BE2C (cell line): ENCODE measurements around the gene TRPV2.
"Not testable (repeated sequence)": the region's sequence is repeated elsewhere in the genome, so short reads cannot be mapped to it uniquely, and the experiment has no call there.

Experiments
- DNase-seq: peaks from one replicate; pipeline ENCODE4 v3.0.0-alpha.2; 2020
- H3K27me3 ChIP-seq: fragments of 250-450 bp; sonication (Bioruptor Pico); 2 replicates; pipeline ENCODE4 v1.5.1; 2020; ENCODE audit warnings: mild to moderate bottlenecking
- H3K36me3 ChIP-seq: fragments of 250-450 bp; sonication (Bioruptor Pico); 2 replicates; pipeline ENCODE4 v1.5.1; 2020; ENCODE audit warnings: mild to moderate bottlenecking
- H3K4me1 ChIP-seq: fragments of 250-450 bp; sonication (Bioruptor Pico); 2 replicates; pipeline ENCODE4 v1.5.1; 2020
- H3K4me3 ChIP-seq: 2 replicates; pipeline ENCODE4 v1.5.1; 2011; ENCODE audit warnings: low read depth, low read length
- H3K9me3 ChIP-seq: fragments of 250-450 bp; sonication (Bioruptor Pico); 2 replicates; pipeline ENCODE4 v1.5.1; 2020
- TF ChIP-seq, protein P1 (sequence below): IDR thresholded peaks from 2 replicates; pipeline ENCODE4 v1.5.1; 2012; ENCODE audit warnings: mild to moderate bottlenecking, low read depth, low read length

TRPV2 gene

DNA sequence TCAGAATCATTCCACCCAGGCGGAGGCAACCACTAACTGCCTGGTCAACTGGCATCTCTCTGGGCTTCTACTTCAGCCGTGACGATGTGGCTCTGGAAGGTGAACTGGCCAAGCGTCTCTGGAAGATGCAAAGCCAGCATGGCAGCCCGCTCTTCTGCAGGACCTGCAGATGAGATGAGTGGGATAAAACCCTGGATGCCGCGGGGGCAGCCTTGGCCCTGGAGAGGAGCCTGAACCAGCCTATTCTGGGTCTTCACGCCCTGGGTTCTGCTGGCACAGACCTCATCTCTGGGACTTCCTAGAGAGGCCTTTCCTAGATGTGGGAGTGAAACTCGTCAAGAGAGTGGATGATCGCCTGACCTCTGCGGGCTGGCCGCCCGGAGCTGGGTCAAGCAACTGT lies 23.9 kb upstream of the TRPV2 start:
- Histone ChIP-seq H3K27me3 (no peaks in the 10 kb centered on the region), H3K36me3 (no peaks in the 10 kb centered on the region), H3K4me3 (no peak overlapping the region), H3K4me1 (no peaks in the 10 kb centered on the region), H3K9me3 (no peaks in the 10 kb centered on the region)
- DNase-seq = no peak
- TF ChIP-seq, protein P1, sequence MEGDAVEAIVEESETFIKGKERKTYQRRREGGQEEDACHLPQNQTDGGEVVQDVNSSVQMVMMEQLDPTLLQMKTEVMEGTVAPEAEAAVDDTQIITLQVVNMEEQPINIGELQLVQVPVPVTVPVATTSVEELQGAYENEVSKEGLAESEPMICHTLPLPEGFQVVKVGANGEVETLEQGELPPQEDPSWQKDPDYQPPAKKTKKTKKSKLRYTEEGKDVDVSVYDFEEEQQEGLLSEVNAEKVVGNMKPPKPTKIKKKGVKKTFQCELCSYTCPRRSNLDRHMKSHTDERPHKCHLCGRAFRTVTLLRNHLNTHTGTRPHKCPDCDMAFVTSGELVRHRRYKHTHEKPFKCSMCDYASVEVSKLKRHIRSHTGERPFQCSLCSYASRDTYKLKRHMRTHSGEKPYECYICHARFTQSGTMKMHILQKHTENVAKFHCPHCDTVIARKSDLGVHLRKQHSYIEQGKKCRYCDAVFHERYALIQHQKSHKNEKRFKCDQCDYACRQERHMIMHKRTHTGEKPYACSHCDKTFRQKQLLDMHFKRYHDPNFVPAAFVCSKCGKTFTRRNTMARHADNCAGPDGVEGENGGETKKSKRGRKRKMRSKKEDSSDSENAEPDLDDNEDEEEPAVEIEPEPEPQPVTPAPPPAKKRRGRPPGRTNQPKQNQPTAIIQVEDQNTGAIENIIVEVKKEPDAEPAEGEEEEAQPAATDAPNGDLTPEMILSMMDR = no peak

GRCh38 chr17:16392491-16392890 lies 22.9 kb upstream of the TRPV2 start:
- H3K9me3 ChIP-seq, H3K4me3 ChIP-seq, H3K27me3 ChIP-seq, H3K36me3 ChIP-seq, DNase-seq, H3K4me1 ChIP-seq: not testable (repeated sequence)

DNA sequence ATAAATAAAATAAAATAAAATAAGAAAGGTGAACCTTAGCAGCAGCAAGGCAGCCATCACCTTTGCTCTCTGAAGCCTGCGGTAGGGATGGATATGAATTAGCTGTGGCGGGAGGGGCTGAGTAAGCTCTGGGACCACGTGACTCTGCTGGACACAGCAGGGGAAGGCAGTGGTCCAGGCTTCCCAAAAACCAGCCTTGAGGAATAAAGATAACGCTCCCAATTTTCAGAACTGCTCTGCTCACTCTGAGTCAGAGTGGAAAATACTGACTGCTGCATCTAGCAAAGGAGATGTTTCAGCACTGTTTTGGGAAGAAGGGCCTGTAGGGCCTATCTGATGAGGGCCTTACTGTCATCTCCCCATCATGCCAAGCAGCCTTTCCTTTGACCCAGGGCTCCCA lies 19.5 kb upstream of the TRPV2 start:
- not testable (repeated sequence) for H3K27me3 ChIP-seq, H3K4me1 ChIP-seq, H3K36me3 ChIP-seq, DNase-seq, H3K9me3 ChIP-seq, H3K4me3 ChIP-seq

- H3K9me3 ChIP-seq, H3K4me1 ChIP-seq, H3K27me3 ChIP-seq, DNase-seq, H3K36me3 ChIP-seq, H3K4me3 ChIP-seq: not testable (repeated sequence)
Measured at GRCh38 chr17:16396693-16397092, 18.7 kb upstream of the TRPV2 start.

GRCh38 chr17:16398270-16399267 lies 16.8 kb upstream of the TRPV2 start:
- TF ChIP-seq, protein P1 = no peak
- Histone ChIP-seq H3K9me3 (no peaks in the 10 kb centered on the region), H3K27me3 (no peaks in the 10 kb centered on the region), H3K4me1 (peaks cover 3% of the 10 kb centered on the region; the same call in 1 of the 2 replicates), H3K4me3 (no peak overlapping the region), H3K36me3 (no peaks in the 10 kb centered on the region)
- peak; percentile 40 for DNase-seq

DNA sequence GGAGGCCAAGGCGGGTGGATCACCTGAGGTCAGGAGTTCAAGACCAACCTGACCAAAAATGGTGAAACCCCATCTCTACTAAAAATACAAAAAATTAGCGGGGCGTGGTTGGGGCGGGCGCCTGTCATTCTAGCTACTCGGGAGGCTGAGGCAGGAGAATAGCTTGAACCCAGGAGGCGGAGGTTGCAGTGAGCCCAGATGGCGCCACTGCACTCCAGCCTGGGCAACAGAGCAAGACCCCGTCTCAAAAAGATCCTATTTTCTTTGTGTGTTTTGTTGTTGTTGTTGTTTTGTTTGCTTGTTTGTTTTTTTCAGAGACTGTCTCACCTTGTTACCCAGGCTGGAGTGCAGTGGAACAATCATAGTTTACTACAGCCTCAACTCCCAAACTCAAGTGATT lies 11.5 kb upstream of the TRPV2 start:
- H3K36me3 ChIP-seq, H3K9me3 ChIP-seq, H3K4me1 ChIP-seq, H3K27me3 ChIP-seq, DNase-seq, H3K4me3 ChIP-seq: not testable (repeated sequence)

DNA sequence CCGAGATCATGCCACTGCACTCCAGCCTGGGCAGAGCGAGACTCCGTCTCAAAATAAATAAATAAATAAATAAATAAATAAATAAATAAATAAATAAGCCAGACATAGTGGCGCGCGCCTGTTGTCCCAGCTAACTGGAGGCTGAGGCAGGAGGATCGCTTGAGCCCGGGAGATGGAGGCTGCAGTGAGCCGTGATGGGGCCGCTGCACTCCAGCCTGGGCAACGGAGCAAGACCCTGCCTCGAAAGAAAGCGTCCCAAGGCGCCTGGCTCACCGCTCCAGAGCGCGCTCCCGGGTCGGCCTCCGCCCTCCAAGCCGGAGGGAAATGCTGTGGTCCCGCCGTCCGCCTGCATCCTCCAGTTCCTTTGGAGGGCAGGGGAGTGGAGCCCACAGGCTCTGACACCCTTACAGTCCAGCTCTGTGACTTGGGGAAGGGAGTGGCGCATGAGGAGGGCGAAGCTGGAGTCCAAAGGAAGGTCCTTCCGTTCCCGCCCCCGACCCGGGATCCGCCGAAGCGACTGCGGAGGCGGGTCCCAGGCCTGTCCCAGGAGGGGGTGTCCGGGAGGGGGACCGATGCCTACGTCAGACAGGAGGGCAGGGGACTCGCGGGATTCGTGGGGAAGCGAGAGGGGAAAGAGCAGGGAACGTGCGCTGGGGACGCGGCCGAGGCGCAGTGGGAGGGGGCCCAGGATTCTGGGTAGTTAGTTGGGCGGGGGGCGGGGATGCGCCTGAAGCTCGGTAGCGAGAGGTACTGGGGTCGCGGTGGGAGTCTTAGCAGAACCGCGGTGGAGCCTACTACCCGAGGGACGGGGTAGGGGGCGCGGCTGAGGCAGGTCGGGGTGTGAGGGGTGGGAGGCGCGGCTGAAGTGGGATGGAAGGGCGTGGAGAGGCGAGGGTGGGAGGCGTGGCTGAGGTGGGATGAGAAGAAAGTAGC lies 8.4 kb upstream of the TRPV2 start:
- peak; percentile 57 for DNase-seq
- Histone ChIP-seq H3K4me1 (peaks cover 4% of the 10 kb centered on the region; the same call in 1 of the 2 replicates), H3K4me3 (peak overlapping the region; percentile 61), H3K9me3 (no peaks in the 10 kb centered on the region), H3K36me3 (no peaks in the 10 kb centered on the region), H3K27me3 (no peaks in the 10 kb centered on the region)
- TF ChIP-seq, protein P1 = no peak
